DMS 273 treated with DMSO at 0.1 percent for 48 hours (cell line): ENCODE data around the gene CACNA1D.

ENCODE experiments used
- DNase-seq: peaks from one replicate; lab custom pipeline; 2025; lab: John Stamatoyannopoulos, UW

The CACNA1D gene

GRCh38 chr3:53715815-53716483, 221.5 kb downstream of the CACNA1D start:
- DNase-seq, result no peak

DNA sequence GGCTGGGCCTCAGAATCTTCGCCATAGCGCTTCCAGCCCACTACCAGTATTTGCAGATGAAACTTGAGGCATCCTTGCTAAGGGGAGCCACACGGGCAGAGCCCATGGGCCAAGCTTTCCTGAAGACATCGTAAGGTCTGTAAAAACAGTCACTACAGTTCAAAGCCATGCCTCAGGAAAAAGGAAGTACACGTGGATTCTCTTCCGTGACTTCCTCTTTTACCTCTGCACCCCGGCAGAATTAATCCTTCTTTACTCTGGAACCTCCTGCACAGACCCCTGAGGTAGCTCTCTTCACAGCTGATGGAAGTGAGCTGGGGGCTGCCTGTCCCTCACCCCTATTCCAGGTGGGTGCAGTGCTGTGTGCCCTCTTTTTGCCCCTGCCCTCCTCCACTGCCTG, 222.6 kb downstream of the CACNA1D start:
- DNase-seq, result no peak

DNA sequence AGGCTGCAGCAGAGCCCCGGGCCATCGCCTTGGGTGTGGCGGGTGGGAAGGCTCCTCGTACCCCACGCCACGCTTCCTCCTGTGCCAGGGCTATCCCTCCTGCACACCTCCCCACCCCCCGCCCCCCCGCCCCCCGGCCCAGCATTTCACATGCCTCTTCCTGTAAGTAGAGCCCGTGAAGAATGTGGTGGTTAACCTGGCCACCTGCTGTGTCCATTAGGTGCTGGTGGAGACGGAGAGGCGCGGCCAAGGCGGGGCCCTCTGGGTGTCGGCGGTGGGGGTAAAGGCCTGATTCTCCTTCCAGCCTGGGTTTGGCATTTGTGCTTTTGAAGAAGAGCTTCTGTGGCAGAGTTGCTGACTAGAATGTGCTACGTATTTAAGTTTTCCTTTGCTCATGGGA, 224.1 kb downstream of the CACNA1D start:
- no peak for DNase-seq

DNA sequence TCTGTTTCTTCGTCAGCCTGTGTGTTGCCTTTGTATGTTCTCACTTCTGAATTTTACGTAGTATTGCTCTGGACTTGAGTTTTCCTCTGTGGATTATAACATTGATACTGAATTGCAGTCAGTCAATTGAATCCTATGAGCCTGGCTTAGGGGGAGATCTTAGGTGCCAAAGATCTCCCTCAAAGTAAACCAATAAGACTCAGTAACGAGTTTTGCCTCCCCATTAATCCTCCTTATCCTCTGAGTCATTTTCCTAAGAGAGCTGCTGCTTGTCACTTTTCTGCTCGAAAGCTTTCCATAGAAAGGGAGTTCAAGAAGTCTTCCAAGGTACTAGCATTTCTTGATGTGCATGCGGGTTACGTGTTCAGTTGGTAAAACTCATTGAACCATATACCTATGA, 225.4 kb downstream of the CACNA1D start:
- DNase-seq, result no peak

DNA sequence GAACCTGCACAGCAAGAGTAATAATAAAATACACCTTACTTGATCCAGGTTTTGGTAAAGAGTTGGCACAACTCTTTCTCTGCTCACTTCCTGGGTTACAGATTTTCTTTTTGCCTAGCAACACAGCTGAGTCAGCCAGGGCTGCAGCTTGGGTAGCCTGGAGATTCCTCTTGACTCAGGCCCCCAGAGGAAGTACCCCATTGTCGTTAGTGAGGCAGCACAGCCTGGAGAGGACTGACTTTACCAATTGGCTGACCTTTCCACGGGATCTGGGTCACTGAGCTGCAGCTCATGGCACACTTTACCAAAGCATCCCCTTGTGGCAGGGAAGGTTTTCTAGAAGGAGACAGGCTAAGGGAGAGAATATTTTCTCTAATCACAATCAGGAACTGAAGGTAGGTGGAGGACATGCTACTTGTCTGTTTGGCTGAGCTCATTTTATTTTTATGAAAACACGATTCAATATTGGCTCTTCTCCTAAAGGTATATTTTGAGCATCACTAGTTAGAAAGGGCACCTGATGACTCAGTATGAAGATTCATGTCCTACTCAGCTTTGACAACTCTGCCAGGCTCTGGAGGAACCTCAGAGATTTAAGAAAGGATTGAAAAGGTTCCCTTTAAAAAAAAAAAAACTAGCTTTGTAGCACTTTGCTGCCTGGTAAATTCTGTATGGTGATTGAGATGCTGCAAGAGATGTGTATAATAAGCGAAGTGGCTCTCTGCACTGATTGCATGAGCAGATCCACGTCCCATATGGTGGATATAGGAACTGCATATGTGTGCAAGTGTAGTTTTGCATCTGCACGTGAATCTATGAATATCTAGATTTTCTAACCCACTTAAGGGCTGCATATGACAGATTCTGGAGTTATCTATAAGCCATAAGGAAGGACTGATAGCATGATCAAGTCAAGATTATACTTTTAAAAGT, 227.0 kb downstream of the CACNA1D start:
- DNase-seq, result no peak

GRCh38 chr3:53724566-53724965, 230.2 kb downstream of the CACNA1D start:
- no peak for DNase-seq

- no peak for DNase-seq
These were observed 231.1 kb downstream of the CACNA1D start for GRCh38 chr3:53725387-53725995.

DNA sequence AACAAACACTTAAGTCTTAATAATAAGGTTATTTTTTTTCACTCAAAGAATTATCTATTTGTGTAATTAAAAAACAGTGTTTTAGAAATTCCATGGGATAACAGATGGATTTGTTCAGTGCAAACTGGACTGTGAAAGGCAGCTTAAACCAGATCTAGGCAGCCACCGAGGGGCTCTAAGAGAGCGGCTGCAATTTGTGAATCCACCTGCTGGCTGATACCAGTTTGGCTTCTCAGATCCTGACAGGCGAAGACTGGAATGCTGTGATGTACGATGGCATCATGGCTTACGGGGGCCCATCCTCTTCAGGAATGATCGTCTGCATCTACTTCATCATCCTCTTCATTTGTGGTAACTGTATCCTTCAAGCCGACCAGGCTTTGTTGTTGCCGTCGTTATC, 232.2 kb downstream of the CACNA1D start:
- no peak for DNase-seq

GRCh38 chr3:53728606-53729005, 234.2 kb downstream of the CACNA1D start:
- DNase-seq, result no peak

- DNase-seq, result no peak
These were observed 234.7 kb downstream of the CACNA1D start for GRCh38 chr3:53729159-53729558.

DNA sequence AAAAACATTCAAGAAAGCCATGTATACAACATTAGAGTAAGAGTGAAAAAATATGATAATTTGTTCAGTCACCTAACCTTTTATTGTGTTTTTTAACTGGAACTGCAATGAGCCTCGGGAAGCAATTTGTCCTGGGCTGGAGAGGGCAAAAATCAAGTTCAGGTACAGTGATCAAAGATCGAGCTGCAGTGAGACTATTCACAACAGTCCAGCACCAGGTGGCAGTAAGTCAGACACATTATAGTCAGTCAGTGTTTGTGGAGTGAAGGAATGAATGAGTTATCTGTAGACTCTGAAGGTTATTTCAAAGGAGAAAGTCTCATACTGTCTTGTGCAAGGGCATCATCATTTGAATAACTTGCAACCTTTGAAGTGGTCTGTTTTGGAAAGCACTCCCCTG, 235.2 kb downstream of the CACNA1D start:
- no peak for DNase-seq

GRCh38 chr3:53730576-53730975, 236.2 kb downstream of the CACNA1D start:
- no peak for DNase-seq

DNA sequence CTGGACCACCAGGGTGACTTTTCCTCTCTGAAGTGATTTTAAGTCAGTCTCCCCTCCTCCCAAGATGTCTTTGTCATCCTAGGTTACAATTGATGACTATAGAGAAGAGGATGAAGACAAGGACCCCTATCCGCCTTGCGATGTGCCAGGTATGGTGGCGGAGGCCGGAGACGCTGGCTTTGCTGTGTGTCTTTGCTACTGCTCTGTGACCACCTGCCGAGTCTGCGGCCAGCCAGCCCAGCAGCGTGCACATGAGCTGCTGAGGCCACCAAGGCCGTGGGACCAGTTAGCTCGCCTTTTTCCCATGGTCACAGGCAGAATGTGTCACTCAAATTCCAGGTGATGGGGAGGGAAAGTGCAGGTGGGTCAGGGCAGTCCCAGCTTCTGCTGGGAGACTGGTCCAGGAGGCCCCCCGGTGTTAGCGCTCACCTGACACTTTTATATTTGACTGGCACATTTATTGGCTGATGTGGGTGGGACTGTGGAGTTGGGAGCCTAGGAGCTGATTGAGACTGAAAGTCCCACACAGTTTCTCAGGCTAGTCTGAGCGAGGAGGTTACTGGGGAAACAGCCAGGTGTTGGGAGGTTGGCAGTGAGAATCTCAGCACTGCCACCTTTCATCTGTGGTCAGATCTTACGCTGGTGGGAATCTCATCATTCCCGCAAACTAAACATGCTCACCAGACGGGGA, 237.7 kb downstream of the CACNA1D start:
- no peak for DNase-seq

DNA sequence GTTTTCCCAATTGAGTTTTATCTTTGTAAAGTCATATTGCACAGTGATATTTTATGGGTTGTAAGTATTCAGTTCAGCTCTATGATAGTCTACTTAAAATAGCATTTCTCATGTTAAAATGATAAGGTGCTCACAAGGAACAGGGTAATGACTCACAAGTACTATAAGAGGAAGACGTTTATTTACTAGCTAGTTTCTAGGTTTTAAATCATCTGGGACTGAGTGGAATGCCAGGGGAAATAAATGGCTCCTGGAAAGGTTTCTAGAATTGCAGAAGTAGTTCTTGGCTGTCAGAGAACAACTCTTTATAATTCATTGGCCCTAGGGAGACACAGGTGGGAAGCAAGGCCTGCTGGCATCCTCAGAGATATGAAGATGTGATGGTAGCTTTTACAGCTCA, 239.0 kb downstream of the CACNA1D start:
- DNase-seq, result no peak

DNA sequence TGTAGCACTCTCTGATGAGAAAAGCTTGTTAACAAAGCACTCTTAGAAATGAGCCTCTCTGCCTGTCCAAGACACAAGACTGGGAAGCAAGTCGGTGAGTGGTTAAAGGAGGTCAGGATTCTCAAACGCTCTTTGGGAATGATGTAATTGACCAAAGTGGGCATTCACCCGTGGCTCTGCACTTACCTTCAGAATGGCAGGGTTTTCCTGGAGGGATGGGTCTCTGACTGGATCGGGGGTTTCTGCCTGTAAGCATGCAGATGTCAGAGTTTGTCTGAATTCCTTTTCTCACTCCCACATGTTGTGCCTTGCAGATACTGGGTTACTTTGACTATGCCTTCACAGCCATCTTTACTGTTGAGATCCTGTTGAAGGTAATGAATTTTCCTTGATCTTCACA, 245.6 kb downstream of the CACNA1D start:
- DNase-seq, result no peak

- no peak for DNase-seq
These were observed 246.5 kb downstream of the CACNA1D start for GRCh38 chr3:53740956-53741355.

DNA sequence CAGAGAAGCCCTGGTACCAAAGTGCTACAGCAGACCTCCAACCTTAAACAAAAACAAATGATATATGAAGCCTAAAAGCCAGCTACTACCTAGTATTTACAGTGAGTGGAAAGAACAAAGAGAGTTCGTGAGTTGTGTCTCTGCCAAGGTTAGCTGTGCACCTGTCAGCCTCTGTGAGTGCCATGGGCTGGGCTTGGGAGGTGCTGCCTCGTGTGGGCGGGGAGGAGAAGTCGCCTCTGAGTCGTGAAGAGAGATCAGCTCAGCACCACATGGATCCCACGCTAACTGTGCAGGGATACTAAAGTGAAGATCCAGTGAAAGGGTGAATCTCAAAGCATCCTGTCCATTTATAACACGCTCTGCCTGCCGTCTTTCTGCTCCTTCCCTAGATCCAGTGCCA, 249.9 kb downstream of the CACNA1D start:
- no peak for DNase-seq

DNA sequence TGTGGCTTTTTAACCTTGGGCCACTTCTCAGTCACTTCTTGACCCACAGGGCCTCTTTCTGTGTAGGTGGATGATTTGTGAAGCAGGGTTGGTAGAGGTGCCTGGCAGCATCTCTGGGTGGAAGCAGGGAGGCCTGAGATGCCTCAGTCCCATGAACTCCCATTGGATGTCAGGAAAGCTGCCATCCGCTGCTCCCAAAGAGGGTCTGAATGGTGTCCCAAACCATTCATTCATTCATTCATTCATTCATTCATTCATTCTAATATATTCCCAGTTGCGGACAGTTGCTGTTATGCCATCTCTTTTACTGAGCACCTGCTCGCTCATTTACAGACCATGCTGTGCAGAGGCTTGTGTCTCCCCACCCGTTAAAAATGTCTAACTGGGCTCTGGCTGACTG, 253.1 kb downstream of the CACNA1D start:
- DNase-seq, result no peak

DNA sequence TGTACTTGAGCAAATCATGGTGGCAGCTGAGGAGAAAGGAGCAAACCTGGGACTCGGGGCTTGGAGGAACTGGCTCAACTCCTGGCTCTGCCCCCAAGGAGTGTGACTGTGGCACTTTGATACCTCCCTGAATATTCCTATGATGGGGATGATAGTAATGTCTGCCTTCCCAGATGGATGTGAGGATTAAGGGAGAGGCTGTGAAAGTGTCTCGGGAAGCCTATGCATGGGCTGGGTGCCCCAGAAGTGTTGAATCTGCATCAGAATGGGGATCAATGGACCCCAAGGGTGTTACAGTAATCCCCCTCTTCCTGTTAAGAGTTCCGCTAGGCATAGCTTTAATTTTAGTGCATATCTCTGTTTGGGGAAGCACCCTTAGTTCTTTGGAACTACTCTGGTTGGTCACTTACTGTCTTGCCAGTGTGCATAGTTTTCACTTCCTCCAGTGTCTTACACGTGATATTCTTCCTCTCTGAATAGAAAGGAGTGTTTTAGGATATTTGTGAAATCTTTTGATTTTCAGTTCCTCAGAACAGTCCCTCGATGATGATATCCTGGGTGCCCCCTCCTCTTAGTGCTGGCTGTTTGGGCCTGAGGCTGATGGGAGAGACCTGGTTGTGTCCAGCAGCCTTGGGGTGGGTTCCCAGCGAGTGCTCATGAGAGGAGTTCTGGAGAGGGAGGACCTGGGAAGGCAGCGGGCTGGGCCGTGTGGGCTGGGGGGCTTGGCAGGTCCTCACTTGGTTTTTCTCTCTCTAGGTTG, 254.3 kb downstream of the CACNA1D start:
- DNase-seq, result no peak

DNA sequence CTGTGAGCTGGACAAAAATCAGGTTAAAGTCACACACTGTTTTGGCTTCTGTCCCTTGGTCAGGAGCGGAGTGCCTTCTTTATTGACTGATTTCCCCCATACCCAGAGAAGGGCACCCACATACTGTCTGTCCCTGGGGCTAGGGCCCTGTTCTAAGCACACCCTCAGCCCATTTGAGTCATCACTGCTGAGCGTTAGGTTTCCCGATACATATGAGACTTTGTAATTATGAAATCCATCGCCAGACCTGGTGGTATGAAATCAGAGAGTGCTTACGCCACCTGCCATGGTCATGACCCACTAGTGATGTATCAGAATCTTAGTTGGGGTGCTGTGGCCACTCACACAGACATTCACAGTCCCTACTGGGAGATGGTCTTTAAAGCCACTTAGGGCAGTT, 255.0 kb downstream of the CACNA1D start:
- no peak for DNase-seq
